HT1080 (cell line): ENCODE data around the gene TRAF3IP3. TPM values are rescaled to one million over a fixed set of nuclear protein-coding genes. Genes with fewer than 3 reads are reported as not detected.

Experiments used
- DNase-seq: peaks from one replicate; pipeline ENCODE4 v3.0.0-alpha.2; 2015; ENCODE audit warnings: low read depth
- total RNA-seq: library from RNA; depleted of rRNA; stranded (reverse); fragments of >200 nt; shearing (Covaris generic); gene quantifications from 2 replicates; pipeline ENCODE4 v1.2.3, GENCODE V29; 2014

The TRAF3IP3 gene
- total RNA-seq, 1 experiment from 2014 or later = not detected

- no peak for DNase-seq
Measured at GRCh38 chr1:209797978-209798639, 42.3 kb downstream of the TRAF3IP3 start.

GRCh38 chr1:209800984-209801834 lies 45.4 kb downstream of the TRAF3IP3 start:
- DNase-seq = no peak

- no peak for DNase-seq
Measured at GRCh38 chr1:209802117-209802779, 46.4 kb downstream of the TRAF3IP3 start.

- no peak for DNase-seq
Measured at GRCh38 chr1:209802780-209803152, 46.9 kb downstream of the TRAF3IP3 start.

- DNase-seq = no peak
Measured at GRCh38 chr1:209803568-209803967, 47.7 kb downstream of the TRAF3IP3 start.

GRCh38 chr1:209805341-209805781 lies 49.5 kb downstream of the TRAF3IP3 start:
- DNase-seq = no peak

GRCh38 chr1:209805875-209806760 lies 50.3 kb downstream of the TRAF3IP3 start, which contains the start of gene IRF6:
TSS of gene IRF6 (minus strand) at chr1:209806142. CDS start at chr1:209801413, 4,729 bp downstream.
- DNase-seq = no peak

- DNase-seq = no peak
Measured at GRCh38 chr1:209807509-209807908, 51.7 kb downstream of the TRAF3IP3 start.

GRCh38 chr1:209808059-209808581 lies 52.3 kb downstream of the TRAF3IP3 start:
- DNase-seq = peak; percentile 98

- DNase-seq = no peak
Measured at GRCh38 chr1:209809611-209810010, 53.8 kb downstream of the TRAF3IP3 start.

GRCh38 chr1:209810783-209811182 lies 54.9 kb downstream of the TRAF3IP3 start:
- DNase-seq = no peak

- no peak for DNase-seq
Measured at GRCh38 chr1:209813902-209814301, 58.0 kb downstream of the TRAF3IP3 start.

GRCh38 chr1:209815490-209815889 lies 59.6 kb downstream of the TRAF3IP3 start:
- DNase-seq = no peak

GRCh38 chr1:209815931-209816341 lies 60.1 kb downstream of the TRAF3IP3 start:
- no peak for DNase-seq

GRCh38 chr1:209816923-209817322 lies 61.1 kb downstream of the TRAF3IP3 start:
- no peak for DNase-seq

GRCh38 chr1:209817691-209818090 lies 61.8 kb downstream of the TRAF3IP3 start:
- no peak for DNase-seq

GRCh38 chr1:209819058-209819457 lies 63.2 kb downstream of the TRAF3IP3 start:
- no peak for DNase-seq

- no peak for DNase-seq
Measured at GRCh38 chr1:209820986-209821385, 65.1 kb downstream of the TRAF3IP3 start.

- DNase-seq = no peak
Measured at GRCh38 chr1:209822706-209823105, 66.9 kb downstream of the TRAF3IP3 start.

GRCh38 chr1:209823143-209824041 lies 67.5 kb downstream of the TRAF3IP3 start:
- peak; percentile 73 for DNase-seq
